Left lung (tissue), 10 donors: ENCODE data around the gene MYO1G. TPM values are rescaled to one million over a fixed set of nuclear protein-coding genes. Genes with fewer than 3 reads are reported as not detected.
"Not testable (repeated sequence)": the region's sequence is repeated elsewhere in the genome, so short reads cannot be mapped to it uniquely, and the experiment has no call there.

Experiments
- ATAC-seq: fragments of 200-7000 bp; cut with Tn5 transposase; one replicate; pipeline ENCODE4 v1.9.1; 2020; ENCODE audit warnings: moderate library complexity
- DNase-seq, 4 donors: peaks; one replicate each; pipeline ENCODE4 v3.0.0-alpha.2; 2013 to 2020
- H3K27ac ChIP-seq, 2 donors: fragments of 200-600 bp; sonication (generic) in 1 of 2; one replicate each; pipeline versions ENCODE4 v1.5.0 to v1.8.0; 2020 to 2021
- H3K27me3 ChIP-seq, 2 donors: fragments of 200-600 bp; sonication (generic) in 1 of 2; one replicate each; pipeline versions ENCODE4 v1.5.0 to v1.8.0; 2020 to 2021
- H3K36me3 ChIP-seq, 2 donors: fragments of 200-600 bp; sonication (generic) in 1 of 2; one replicate each; pipeline versions ENCODE4 v1.5.0 to v1.8.0; 2020 to 2021
- H3K4me1 ChIP-seq, 2 donors: fragments of 200-600 bp; one replicate each; pipeline ENCODE4 v1.8.0; 2021
- H3K4me3 ChIP-seq, 2 donors: fragments of 200-600 bp; sonication (generic) in 1 of 2; one replicate each; pipeline versions ENCODE4 v1.5.0 to v1.8.0; 2020 to 2021; ENCODE audit warnings: mild to moderate bottlenecking in 1 of 2
- H3K9me3 ChIP-seq, 2 donors: fragments of 200-600 bp; sonication (generic) in 1 of 2; one replicate each; pipeline versions ENCODE4 v1.5.0 to v1.8.0; 2020 to 2021
- CTCF ChIP-seq, 2 donors: fragments of 200-600 bp; sonication (generic) in 1 of 2; IDR thresholded peaks; one replicate each; pipeline versions ENCODE4 v1.5.0 to v1.8.0; 2021; ENCODE audit warnings: antibody characterized with exemption in 2 of 2
- intact Hi-C, 2 donors: fragments of 100-400 bp; cut with DNase I; formaldehyde crosslinking; loops; one replicate each; pipeline versions ENCODE4 v1.11.2 to v1.14.2; 2022
- polyA plus RNA-seq, 6 donors: library from polyadenylated mRNA; unstranded; fragments of 120-200 nt; gene quantifications; one replicate each; pipeline ENCODE4 v1.2.1, GENCODE V29; 2013; ENCODE audit not compliant: insufficient read length in 6 of 6
- total RNA-seq, 2 donors: library from RNA; stranded (reverse); fragmentation: NEBNext Ultra II Directional; extraction: Animal tissue kit (Norgen Biotek cat#: 25700); gene quantifications; one replicate each; pipeline ENCODE4 v1.2.1, GENCODE V29; 2021
- donor health status: DM: no; HTN: yes; CAD: no.
- donor health status: DM: no; HTN: no; CAD: no.

The MYO1G gene
- total and polyA plus RNA-seq, 8 donors = 1.1 to 40.9 (median 1.6) TPM

DNA sequence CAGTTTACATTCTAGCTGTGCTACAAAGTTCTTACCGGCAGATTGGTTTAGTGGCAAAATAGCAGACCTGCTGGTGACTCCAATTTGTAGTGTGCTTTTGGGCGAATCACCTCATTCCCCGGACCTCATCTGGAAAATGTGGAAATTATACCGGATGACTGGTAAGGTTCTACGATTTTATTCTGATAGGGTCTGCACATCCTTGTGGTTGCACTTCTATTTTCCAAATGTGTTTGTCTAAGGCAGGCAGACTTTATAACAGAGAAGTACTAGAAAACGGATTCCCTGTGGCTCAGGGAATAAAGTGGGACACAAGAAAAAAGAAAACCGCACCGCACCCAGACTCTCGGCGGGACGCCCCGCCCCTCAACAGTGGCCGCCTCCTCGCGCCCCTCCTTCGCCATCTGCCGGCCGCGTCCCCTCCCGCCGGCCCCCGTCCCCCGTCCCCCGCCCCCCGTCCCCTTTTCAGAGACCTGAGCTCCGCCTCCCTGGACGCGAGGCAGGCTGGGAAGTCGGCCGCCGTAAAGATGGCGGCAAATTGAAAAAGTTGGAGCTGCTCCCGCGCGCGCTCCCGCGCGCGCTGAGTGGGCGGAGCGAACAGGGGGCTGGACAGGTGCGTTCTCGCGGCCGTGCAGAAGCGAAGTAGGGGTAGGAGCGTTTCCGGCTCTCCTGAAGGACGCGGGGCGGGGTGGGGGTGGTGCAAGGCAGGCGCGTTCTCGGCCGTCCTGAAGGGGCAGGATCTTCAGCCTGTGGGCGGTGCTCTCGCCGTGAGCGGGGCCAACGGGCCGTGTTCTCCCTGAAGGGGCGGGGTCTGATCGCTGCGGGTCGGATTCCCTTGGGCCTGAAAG lies 20.7 kb upstream of the MYO1G start:
- intact Hi-C loops = no loop called here
- ATAC-seq = peak; percentile 94

DNA sequence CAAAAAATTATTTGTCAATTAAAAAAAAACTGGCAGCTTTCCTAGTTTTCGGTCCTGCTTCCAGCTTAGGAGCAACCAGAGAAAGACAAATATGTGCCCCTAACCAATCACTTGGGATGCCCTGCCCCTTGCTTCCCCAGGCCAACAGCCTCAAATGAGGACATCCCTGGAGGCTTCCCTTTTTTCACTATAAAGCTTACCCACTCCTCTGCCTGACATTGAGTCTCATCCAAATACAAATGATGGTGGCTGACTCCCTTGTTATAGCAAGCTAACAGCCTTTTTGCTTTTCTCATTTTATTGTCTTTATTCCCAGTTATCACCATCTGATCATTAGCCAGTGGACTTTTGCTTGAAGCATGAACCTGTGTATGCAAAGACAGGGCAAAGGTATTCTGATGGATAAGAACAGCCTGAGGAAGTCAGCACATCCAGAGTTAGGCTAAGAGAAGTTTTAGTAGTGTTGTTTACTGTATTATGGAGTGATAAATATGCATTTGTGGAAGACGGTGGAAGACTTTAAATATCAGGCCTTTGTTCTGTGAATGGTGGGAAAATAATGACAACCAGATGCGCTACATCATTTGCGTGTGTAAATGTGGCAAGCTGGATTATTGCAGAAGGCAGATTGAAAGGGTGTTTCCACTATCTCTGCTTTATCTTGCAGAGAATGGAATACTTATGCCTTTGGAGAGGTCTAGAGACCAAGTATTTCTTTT lies 19.5 kb upstream of the MYO1G start:
- Histone ChIP-seq H3K27ac (peak overlapping the region; percentile 90 to 92), H3K4me3 (peak overlapping the region in 1 of 2 donors; percentile 82), H3K36me3 (no peaks in the 10 kb centered on the region), H3K27me3 (no peaks in the 10 kb centered on the region), H3K9me3 (no peaks in the 10 kb centered on the region), H3K4me1 (peaks cover 19 to 39% of the 10 kb centered on the region in 2 donors)
- no peak for DNase-seq
- TF ChIP-seq CTCF (IDR thresholded peaks at IDR 0.05) = no peak
- no peak for ATAC-seq
- intact Hi-C loops = no loop called here

More for the DNA sequence above, 20.7 kb upstream of the MYO1G start:
- peak in 1 of 2 donors; percentile 21 for TF ChIP-seq CTCF (IDR thresholded peaks at IDR 0.05)
- Histone ChIP-seq H3K27ac (peak overlapping the region; percentile 90 to 92), H3K36me3 (no peaks in the 10 kb centered on the region), H3K4me1 (peaks cover 19 to 39% of the 10 kb centered on the region in 2 donors), H3K4me3 (peak overlapping the region; percentile 45 to 82), H3K9me3 (no peaks in the 10 kb centered on the region), H3K27me3 (no peaks in the 10 kb centered on the region)
- DNase-seq = peak; percentile 99 to 100 (median 100)

DNA sequence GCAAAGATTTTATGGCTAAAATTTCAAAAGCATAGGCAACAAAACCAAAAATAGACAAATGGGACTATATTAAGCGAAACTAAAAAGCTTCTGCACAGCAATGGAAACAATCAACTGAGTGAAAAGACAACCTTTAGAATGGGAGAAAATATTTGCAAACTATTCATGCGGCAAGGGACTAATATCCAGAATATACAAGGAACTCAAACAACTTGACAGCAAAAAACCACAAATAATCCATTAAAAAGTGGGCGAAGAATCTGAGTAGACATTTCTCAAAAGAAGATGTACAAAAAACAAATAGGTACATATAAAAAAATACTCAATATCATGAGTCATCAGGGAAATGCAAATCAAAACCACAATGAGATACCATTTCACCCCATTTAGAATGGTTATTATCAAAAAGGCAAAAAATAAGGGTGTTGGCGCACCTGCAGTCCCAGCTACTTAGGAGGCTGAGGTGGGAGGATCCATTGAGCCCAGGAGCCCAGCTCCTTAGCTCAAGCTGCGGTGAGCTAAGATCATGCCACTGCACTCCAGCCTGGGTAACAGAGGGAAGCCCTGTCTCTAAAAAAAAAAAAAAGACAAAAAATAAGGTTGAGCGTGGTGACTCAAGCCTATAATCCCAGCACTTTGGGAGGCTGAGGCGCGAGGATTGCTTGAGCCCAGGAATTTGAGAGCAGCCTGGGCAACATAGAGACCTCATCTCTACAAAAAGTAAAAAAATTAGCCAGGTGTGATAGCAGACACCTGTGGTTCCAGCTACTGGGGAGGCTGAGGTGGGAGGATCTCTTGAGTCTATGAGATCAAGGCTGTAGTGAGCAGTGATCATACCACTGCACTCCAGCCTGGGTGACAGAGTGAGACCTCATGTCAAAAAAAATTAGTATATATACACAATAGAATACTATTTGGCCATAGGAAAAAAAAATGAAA lies 17.0 kb upstream of the MYO1G start:
- no peaks in the 10 kb centered on the region for H3K9me3 ChIP-seq
- no peaks in the 10 kb centered on the region for H3K36me3 ChIP-seq
- peaks cover 4 to 15% of the 10 kb centered on the region in 2 donors for H3K4me1 ChIP-seq
- DNase-seq = peak in 1 of 4 donors; percentile 9
- H3K27ac ChIP-seq = no peak overlapping the region
- H3K27me3 ChIP-seq = no peaks in the 10 kb centered on the region
- TF ChIP-seq CTCF (IDR thresholded peaks at IDR 0.05) = no peak
- intact Hi-C loops = no loop called here
- no peak overlapping the region for H3K4me3 ChIP-seq
- no peak for ATAC-seq

DNA sequence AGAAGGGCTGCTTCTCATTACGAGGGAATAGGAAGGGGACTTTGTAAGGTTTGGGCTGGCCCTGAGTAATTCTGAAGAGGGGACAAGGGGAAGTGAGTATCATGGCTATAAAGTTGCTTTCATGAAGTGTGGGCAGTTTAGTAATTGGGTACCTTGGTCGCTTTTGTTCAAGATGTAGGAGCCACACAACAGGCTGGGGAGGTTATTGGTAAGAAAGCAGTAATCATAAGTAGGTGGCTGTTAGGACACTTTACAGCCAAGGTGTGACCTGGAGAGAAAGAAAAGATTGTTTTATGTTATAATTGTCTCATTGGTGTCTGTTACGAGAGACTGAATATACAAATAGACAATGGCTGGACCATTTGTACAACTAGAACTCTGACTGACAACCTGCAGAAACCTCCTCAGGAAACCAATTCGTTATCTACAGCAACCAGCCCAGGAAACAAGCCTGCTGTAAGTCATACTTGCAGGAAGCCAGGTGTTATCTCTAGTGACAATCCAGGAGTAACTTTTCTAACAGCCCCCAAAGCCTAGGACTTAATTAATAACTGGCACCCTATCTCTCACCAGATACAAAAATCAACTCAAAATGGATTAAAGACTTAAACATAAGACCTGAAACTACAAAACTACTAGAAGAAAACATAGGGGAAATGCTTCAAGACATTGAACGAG lies 16.2 kb upstream of the MYO1G start:
- no peak for TF ChIP-seq CTCF (IDR thresholded peaks at IDR 0.05)
- H3K9me3 ChIP-seq = no peaks in the 10 kb centered on the region

GRCh38 chr7:44992004-44992795 lies 13.4 kb upstream of the MYO1G start:
- DNase-seq, H3K4me3 ChIP-seq, H3K9me3 ChIP-seq, H3K4me1 ChIP-seq, ATAC-seq, H3K36me3 ChIP-seq, H3K27ac ChIP-seq, H3K27me3 ChIP-seq, intact Hi-C loops: not testable (repeated sequence)

More for the DNA sequence above, 16.2 kb upstream of the MYO1G start:
- Histone ChIP-seq H3K4me3 (no peak overlapping the region), H3K27me3 (no peaks in the 10 kb centered on the region), H3K36me3 (no peaks in the 10 kb centered on the region), H3K27ac (no peak overlapping the region), H3K4me1 (peaks cover 4 to 11% of the 10 kb centered on the region in 2 donors)
- DNase-seq = no peak
- ATAC-seq = no peak
- intact Hi-C loops = no loop called here
